ENCODE results near the gene PLLP. TPM values are rescaled to one million over a fixed set of nuclear protein-coding genes. Genes with fewer than 3 reads are reported as not detected.

The PLLP gene
- total RNA-seq, 1 donor from 2014 or later = not detected

DNA sequence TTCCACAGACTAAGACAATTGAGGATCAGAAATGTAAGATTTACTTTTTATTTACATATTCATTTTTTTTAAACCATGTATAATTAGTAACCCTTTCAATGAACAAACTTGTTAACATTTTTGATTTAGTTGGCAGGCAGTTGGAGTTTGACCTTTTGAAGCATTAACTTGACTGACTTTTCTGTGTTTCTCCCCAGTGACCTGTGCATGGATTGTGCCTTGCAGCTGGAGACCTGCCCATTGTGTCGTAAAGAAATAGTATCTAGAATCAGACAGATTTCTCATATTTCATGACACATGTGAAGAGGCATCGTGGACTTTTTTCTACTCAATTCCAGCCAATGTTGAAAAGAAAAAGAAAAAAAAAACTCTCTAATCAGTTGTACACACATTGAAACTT is 45.8 kb downstream of the PLLP start:
- H3K4me1 Mint-ChIP-seq = peaks cover 55% of the 10 kb centered on the region
- TF ChIP-seq, protein P1, sequence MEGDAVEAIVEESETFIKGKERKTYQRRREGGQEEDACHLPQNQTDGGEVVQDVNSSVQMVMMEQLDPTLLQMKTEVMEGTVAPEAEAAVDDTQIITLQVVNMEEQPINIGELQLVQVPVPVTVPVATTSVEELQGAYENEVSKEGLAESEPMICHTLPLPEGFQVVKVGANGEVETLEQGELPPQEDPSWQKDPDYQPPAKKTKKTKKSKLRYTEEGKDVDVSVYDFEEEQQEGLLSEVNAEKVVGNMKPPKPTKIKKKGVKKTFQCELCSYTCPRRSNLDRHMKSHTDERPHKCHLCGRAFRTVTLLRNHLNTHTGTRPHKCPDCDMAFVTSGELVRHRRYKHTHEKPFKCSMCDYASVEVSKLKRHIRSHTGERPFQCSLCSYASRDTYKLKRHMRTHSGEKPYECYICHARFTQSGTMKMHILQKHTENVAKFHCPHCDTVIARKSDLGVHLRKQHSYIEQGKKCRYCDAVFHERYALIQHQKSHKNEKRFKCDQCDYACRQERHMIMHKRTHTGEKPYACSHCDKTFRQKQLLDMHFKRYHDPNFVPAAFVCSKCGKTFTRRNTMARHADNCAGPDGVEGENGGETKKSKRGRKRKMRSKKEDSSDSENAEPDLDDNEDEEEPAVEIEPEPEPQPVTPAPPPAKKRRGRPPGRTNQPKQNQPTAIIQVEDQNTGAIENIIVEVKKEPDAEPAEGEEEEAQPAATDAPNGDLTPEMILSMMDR (IDR thresholded peaks at IDR 0.05) = no peak
- H3K9me3 Mint-ChIP-seq = no peaks in the 10 kb centered on the region
- H3K36me3 Mint-ChIP-seq (ENCODE audit: low read depth) = peaks cover 39% of the 10 kb centered on the region
- ChIA-PET CTCF (no interaction called here), POLR2A (no interaction called here)
- H3K27ac Mint-ChIP-seq = no peak overlapping the region
- no peak overlapping the region for H3K4me3 Mint-ChIP-seq
- no peaks in the 10 kb centered on the region for H3K27me3 Mint-ChIP-seq
- no peak for ATAC-seq (ENCODE audit: low read depth)
- intact Hi-C loops (cut with micrococcal nuclease) = no loop called here
- no peak for DNase-seq

DNA sequence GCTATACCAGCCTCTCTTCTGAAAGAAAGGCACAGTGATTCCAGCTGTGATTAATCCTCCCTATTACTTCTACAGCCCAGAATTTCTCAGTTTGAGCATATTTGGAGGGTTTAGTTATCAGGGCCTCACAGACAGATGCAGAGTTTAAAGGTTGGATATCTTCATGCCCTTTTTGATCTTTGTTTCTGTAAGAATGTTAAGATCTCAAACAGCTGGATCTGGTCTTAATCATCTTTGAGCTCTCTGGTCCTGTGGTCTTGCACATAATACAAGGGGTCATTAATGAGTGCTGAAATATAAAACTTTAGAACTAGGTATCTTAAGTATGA is 48.5 kb downstream of the PLLP start:
- H3K27me3 Mint-ChIP-seq = no peaks in the 10 kb centered on the region
- ATAC-seq (ENCODE audit: low read depth) (no peak), DNase-seq (no peak)
- peak overlapping the region; percentile 85 for H3K27ac Mint-ChIP-seq
- H3K4me3 Mint-ChIP-seq = no peak overlapping the region
- intact Hi-C loops (cut with micrococcal nuclease) = no loop called here
- ChIA-PET POLR2A (interaction anchor here (1.4 to 1.7 kb wide), 2 partner anchors 9 to 48 kb away, joined by 3 to 6 read pairs; partner anchors contain the start of gene ARL2BP), CTCF (no interaction called here)
- H3K4me1 Mint-ChIP-seq = peaks cover 40% of the 10 kb centered on the region
- no peaks in the 10 kb centered on the region for H3K9me3 Mint-ChIP-seq
- TF ChIP-seq, protein P1 (IDR thresholded peaks at IDR 0.05) = no peak
- peaks cover 62% of the 10 kb centered on the region for H3K36me3 Mint-ChIP-seq (ENCODE audit: low read depth)

DNA sequence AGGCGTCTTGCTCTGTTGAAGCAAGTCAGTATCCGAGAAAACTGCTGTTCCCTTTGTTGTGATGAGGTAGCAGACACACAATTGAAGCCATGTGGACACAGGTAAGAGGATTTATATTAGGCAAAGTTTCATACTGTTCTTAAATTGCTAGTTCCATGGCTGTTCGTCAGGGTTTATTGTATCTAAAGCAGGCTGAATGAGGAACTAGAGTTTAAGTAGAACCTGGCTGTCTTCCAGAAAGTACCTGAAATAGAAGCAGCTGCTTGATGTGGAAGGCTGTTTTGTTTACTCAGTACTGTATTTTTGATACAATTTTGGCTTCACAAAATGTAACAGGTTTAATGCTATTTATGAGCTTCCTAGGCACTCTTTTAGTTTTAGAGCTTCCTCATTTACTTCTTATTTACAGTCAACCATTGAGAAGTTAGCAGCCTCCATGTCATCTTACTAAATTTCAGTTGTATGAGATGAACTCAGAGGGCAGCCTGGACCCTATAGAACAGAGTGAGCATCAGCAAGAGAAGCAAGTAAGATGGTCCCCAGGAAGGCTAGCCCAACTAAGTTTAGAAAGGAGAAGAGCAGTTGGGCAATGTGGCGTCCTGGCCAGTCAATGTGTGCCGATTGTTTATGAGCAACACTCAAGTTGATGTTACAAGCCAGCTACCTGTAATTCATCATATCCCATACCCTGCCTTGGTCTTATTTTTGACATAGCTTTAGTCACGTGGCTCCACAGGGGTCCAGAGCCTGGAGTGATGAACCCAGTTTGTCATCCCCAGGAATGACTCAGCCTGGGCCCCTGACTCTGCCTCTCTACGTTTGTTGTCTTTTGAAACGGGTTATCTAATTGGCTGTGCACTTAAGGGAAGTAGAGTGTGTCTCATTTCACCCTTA is 49.1 kb downstream of the PLLP start:
- ATAC-seq (ENCODE audit: low read depth) = peak; percentile 83
- intact Hi-C loops (cut with micrococcal nuclease) = loop anchor here (1.0 kb wide), 1 partner anchor 10 kb away; the partner anchor contains the start of gene ARL2BP
- ChIA-PET CTCF (no interaction called here), POLR2A (interaction anchor here (0.6 to 1.7 kb wide), 5 partner anchors 10 to 183 kb away, joined by 3 to 6 read pairs (median 6); partner anchors contain the start of genes ARL2BP, PSME3IP1 and RSPRY1)
- no peak overlapping the region for H3K4me3 Mint-ChIP-seq
- TF ChIP-seq, protein P1 (IDR thresholded peaks at IDR 0.05) = no peak
- DNase-seq = no peak
- H3K9me3 Mint-ChIP-seq = no peaks in the 10 kb centered on the region
- peaks cover 67% of the 10 kb centered on the region for H3K36me3 Mint-ChIP-seq (ENCODE audit: low read depth)
- H3K27ac Mint-ChIP-seq = peak overlapping the region; percentile 85
- H3K27me3 Mint-ChIP-seq = no peaks in the 10 kb centered on the region
- H3K4me1 Mint-ChIP-seq = peaks cover 33% of the 10 kb centered on the region

DNA sequence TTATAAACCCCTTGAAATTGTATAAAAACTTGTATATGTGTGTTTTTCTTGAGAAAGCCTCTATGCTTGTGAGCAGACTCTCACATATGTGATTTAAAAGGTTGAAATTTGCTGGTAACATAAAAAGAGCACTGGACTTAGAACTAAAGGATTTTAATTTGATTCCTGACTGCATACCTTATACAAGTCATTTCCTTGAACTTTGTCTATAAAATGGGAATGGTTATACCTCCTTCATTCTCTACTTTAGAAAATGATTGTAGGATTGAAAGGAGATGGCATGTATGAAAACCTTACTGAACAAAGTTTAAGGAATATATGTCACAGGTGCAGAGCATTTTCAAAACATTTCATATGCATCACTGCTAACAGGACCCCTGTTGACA is 49.8 kb downstream of the PLLP start:
- Mint-ChIP-seq H3K9me3 (no peaks in the 10 kb centered on the region), H3K27ac (peak overlapping the region; percentile 85), H3K27me3 (no peaks in the 10 kb centered on the region), H3K4me1 (peaks cover 32% of the 10 kb centered on the region), H3K36me3 (ENCODE audit: low read depth) (peaks cover 71% of the 10 kb centered on the region), H3K4me3 (no peak overlapping the region)
- POLR2A ChIA-PET = interaction anchor here (0.5 to 1.7 kb wide), 4 partner anchors 11 to 49 kb away, joined by 3 to 6 read pairs (median 6); partner anchors contain the start of genes ARL2BP, PSME3IP1 and RSPRY1
- CTCF ChIA-PET = no interaction called here
- ATAC-seq (ENCODE audit: low read depth) (no peak), DNase-seq (no peak)
- TF ChIP-seq, protein P1 (IDR thresholded peaks at IDR 0.05) = no peak
- intact Hi-C loops (cut with micrococcal nuclease) = loop anchor here (1.0 kb wide), 1 partner anchor 11 kb away; the partner anchor contains the start of gene ARL2BP

DNA sequence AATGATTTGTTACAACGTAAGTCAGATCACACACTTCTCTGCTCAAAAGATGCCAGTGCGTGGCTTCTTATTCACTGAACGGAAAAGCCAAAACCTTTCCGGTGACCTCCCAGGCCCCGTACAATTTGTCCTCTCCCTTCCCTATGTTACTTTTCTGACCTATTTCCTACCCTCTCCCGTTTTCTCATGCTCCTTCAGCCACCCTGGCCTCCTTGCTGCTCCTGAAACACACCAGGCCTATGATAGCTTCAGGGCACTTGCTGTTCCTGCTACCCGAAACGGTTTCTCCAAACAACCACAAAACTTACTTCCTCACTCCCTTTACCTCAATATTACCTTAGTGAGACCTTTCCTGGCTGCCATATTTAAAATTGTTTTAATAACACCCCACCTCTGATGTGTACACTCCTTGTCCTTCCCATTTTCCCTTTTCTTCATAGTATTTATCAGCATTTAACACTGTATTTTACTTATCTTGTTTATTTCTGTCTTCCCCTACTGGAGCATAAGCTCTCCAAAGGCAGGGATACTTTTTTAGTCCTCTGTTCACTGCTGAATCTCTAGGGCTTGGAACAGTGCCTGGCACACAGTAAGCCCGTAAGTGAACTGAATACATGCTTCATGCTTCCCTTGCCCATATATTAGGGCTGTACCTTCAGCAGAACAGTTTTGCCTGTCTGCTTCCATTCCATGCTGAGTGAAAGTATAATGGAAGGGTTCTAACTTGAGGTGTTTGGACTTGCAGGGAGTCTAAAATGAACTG is 50.3 kb downstream of the PLLP start:
- H3K4me3 Mint-ChIP-seq = no peak overlapping the region

More for the DNA sequence above, 50.3 kb downstream of the PLLP start:
- H3K36me3 Mint-ChIP-seq (ENCODE audit: low read depth) = peaks cover 70% of the 10 kb centered on the region
- H3K4me1 Mint-ChIP-seq = peaks cover 30% of the 10 kb centered on the region
- H3K9me3 Mint-ChIP-seq = no peaks in the 10 kb centered on the region
- ChIA-PET POLR2A (interaction anchor here (0.5 kb wide), 1 partner anchor 25 kb away, joined by 6 read pairs; no protein-coding TSS in a partner anchor), CTCF (no interaction called here)
- intact Hi-C loops (cut with micrococcal nuclease) = no loop called here
- DNase-seq (no peak), ATAC-seq (ENCODE audit: low read depth) (no peak)
- peak overlapping the region; percentile 85 for H3K27ac Mint-ChIP-seq
- no peaks in the 10 kb centered on the region for H3K27me3 Mint-ChIP-seq
- TF ChIP-seq, protein P1 (IDR thresholded peaks at IDR 0.05) = no peak

Data from activated B cell treated with CpG ODN at 0.5 μM for 24 hours (primary cell).